Activated CD8-positive, alpha-beta T cell treated with anti-CD3 and anti-CD28 coated beads for 36 hours (primary cell): Measurements from ENCODE around the gene CDK5RAP3. TPM values are rescaled to one million over a fixed set of nuclear protein-coding genes. Genes with fewer than 3 reads are reported as not detected.

Experiments
- ATAC-seq: fragments of 200-7000 bp; cut with Tn5 transposase; one replicate; pipeline ENCODE4 v1.10.0; 2021; ENCODE audit warnings: mild to moderate bottlenecking, moderate library complexity
- CTCF ChIA-PET: fragments of 350-600 bp; sonication (Branson Sonifier 250); formaldehyde crosslinking; loops from one replicate; lab custom pipeline; 2021; ENCODE audit warnings: antibody characterized with exemption; lab: Charles Lee
- POLR2A ChIA-PET: fragments of 350-600 bp; sonication (Branson Sonifier 250); formaldehyde crosslinking; loops from one replicate; lab custom pipeline; 2021; ENCODE audit warnings: antibody characterized with exemption; lab: Charles Lee
- DNase-seq: peaks from one replicate; pipeline ENCODE4 v3.0.0-alpha.2; 2020
- H3K27ac Mint-ChIP-seq: one replicate; pipeline ENCODE4 v1.8.0; 2021; ENCODE audit warnings: mild to moderate bottlenecking, mixed read lengths
- H3K27me3 Mint-ChIP-seq: one replicate; pipeline ENCODE4 v1.8.0; 2021; ENCODE audit warnings: mixed read lengths
- H3K36me3 Mint-ChIP-seq: one replicate; pipeline ENCODE4 v1.8.0; 2021; ENCODE audit warnings: low read depth, mixed read lengths
- H3K4me1 Mint-ChIP-seq: one replicate; pipeline ENCODE4 v1.8.0; 2021; ENCODE audit warnings: low read depth, mixed read lengths
- H3K4me3 Mint-ChIP-seq: one replicate; pipeline ENCODE4 v1.8.0; 2021; ENCODE audit warnings: mild to moderate bottlenecking, moderate library complexity, mixed read lengths
- H3K9me3 Mint-ChIP-seq: one replicate; pipeline ENCODE4 v1.8.0; 2021; ENCODE audit warnings: mixed read lengths
- intact Hi-C: fragments of 100-400 bp; cut with micrococcal nuclease; formaldehyde crosslinking; loops from one replicate; pipeline ENCODE4 v1.10.0; 2022
- total RNA-seq, 2 experiments: library from RNA; stranded (reverse); gene quantifications; one replicate each; pipeline ENCODE4 v1.2.3, GENCODE V29; 2021
- TF ChIP-seq, protein P1 (sequence below): fragments of 200-600 bp; IDR thresholded peaks from one replicate; pipeline ENCODE4 v1.8.0; 2022; ENCODE audit warnings: antibody characterized with exemption, mild to moderate bottlenecking

The CDK5RAP3 gene
- total RNA-seq, 2 experiments from 2014 or later: 161 to 171 TPM

DNA sequence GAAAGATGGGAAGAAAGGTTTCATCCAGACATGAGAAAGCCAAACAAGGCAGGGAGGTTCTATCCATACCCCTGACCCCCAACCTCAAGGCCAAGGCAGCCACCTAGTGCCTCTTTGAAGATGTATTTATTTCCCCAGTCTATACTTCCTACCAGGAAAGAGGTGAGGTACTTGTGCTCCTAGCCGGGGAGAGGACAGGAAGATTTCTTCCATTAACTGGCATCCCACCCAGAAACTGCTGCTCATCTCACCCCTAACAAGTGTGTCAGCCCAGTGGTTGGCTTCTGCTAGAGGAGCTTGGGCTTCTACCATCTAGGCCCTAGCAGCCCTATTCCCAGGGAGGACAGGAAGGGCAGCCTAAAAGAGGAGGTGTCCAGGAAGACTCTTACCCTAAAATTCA, 57.8 kb downstream of the CDK5RAP3 start:
- TF ChIP-seq, protein P1, sequence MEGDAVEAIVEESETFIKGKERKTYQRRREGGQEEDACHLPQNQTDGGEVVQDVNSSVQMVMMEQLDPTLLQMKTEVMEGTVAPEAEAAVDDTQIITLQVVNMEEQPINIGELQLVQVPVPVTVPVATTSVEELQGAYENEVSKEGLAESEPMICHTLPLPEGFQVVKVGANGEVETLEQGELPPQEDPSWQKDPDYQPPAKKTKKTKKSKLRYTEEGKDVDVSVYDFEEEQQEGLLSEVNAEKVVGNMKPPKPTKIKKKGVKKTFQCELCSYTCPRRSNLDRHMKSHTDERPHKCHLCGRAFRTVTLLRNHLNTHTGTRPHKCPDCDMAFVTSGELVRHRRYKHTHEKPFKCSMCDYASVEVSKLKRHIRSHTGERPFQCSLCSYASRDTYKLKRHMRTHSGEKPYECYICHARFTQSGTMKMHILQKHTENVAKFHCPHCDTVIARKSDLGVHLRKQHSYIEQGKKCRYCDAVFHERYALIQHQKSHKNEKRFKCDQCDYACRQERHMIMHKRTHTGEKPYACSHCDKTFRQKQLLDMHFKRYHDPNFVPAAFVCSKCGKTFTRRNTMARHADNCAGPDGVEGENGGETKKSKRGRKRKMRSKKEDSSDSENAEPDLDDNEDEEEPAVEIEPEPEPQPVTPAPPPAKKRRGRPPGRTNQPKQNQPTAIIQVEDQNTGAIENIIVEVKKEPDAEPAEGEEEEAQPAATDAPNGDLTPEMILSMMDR: no peak
- Mint-ChIP-seq H3K9me3 (no peaks in the 10 kb centered on the region), H3K27ac (no peak overlapping the region), H3K4me3 (no peak overlapping the region), H3K4me1 (peaks cover 20% of the 10 kb centered on the region), H3K36me3 (no peaks in the 10 kb centered on the region), H3K27me3 (peaks cover 22% of the 10 kb centered on the region)
- CTCF ChIA-PET: interaction anchor here (4.6 to 7.3 kb wide), 2 partner anchors 7 to 45 kb away, joined by 55 to 283 read pairs; partner anchors contain the start of gene COPZ2
- DNase-seq (no peak), ATAC-seq (no peak)
- intact Hi-C loops: no loop called here
- POLR2A ChIA-PET: interaction anchor here (1.1 kb wide), 1 partner anchor 43 kb away, joined by 3 read pairs; no protein-coding TSS in a partner anchor

DNA sequence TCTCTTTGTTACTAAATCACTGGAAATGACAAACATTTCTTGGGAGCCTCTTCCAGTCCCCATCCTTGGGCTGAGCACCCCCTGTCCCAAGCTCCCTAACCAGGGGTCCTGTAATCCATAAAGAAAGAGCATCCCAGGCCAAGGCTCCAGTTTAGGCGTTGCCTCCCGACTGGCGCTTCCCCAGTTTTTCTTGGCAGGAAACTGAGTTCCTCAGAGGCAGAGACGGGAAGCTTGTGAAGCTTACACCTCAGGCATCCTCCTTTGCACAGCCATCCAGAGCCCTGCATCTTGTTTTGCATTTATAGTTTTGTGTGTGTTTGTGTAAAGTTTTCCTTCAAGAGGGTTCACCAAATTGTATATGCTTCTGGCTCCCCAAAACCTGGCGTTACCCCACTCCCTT, 59.6 kb downstream of the CDK5RAP3 start:
- Mint-ChIP-seq H3K4me3 (no peak overlapping the region), H3K9me3 (no peaks in the 10 kb centered on the region), H3K36me3 (no peaks in the 10 kb centered on the region), H3K27me3 (peaks cover 20% of the 10 kb centered on the region), H3K27ac (no peak overlapping the region), H3K4me1 (peaks cover 11% of the 10 kb centered on the region)
- TF ChIP-seq, protein P1: no peak
- CTCF ChIA-PET: interaction anchor here (0.9 to 7.3 kb wide), 8 partner anchors 15 to 563 kb away, joined by 3 to 283 read pairs (median 3); no protein-coding TSS in a partner anchor
- intact Hi-C loops: no loop called here
- DNase-seq: no peak
- POLR2A ChIA-PET: interaction anchor here (1.1 to 1.6 kb wide), 3 partner anchors 11 to 51 kb away, joined by 3 to 6 read pairs (median 3); no protein-coding TSS in a partner anchor
- no peak for ATAC-seq

Other genes with a start within 250 kb of the CDK5RAP3 start
- 10 to 100 TPM; 53.0 to 56.9 TPM for gene TBX21, start 237.9 kb upstream of the CDK5RAP3 start, total RNA-seq
- 10 to 100 TPM; 18.0 to 19.8 TPM for gene OSBPL7, start 149.3 kb upstream of the CDK5RAP3 start, total RNA-seq
- 10 to 100 TPM; 66.5 to 67.0 TPM for gene MRPL10, start 139.6 kb upstream of the CDK5RAP3 start, total RNA-seq
- gene LRRC46, start 139.4 kb upstream of the CDK5RAP3 start, total RNA-seq: under 1 TPM; 0.38 to 0.67 TPM
- gene SCRN2, start 129.8 kb upstream of the CDK5RAP3 start, total RNA-seq: 10 to 100 TPM; 21.0 to 23.8 TPM
- under 1 TPM; 0.13 to 0.18 TPM for gene SP6, start 120.0 kb upstream of the CDK5RAP3 start, total RNA-seq
- 10 to 100 TPM; 11.5 to 13.2 TPM for gene SP2, start 74.9 kb upstream of the CDK5RAP3 start, total RNA-seq
- 10 to 100 TPM; 41.0 to 42.7 TPM for gene PNPO, start 29.5 kb upstream of the CDK5RAP3 start, total RNA-seq
- not detected for gene PRR15L, start 13.2 kb upstream of the CDK5RAP3 start, total RNA-seq
- 1 to 10 TPM; 4.3 to 4.6 TPM for gene COPZ2, start 66.7 kb downstream of the CDK5RAP3 start, total RNA-seq
- gene NFE2L1, start 77.2 kb downstream of the CDK5RAP3 start, total RNA-seq: 10 to 100 TPM; 88.3 to 90.3 TPM
- gene CBX1, start 130.4 kb downstream of the CDK5RAP3 start, total RNA-seq: 10 to 100 TPM; 52.3 to 53.0 TPM
- gene SNX11, start 136.7 kb downstream of the CDK5RAP3 start, total RNA-seq: 10 to 100 TPM; 27.2 to 29.5 TPM